ENCODE measurements around the gene RIOK1.
"Not testable (repeated sequence)": the region's sequence is repeated elsewhere in the genome, so short reads cannot be mapped to it uniquely, and the experiment has no call there.

Gene RIOK1

GRCh38 chr6:7442467-7442866 is 52.9 kb downstream of the RIOK1 start:
- no peak for DNase-seq

- no peak for DNase-seq
These were observed 55.5 kb downstream of the RIOK1 start for GRCh38 chr6:7445101-7445500.

GRCh38 chr6:7445885-7446461 is 56.4 kb downstream of the RIOK1 start:
- peak; percentile 49 for DNase-seq

- DNase-seq = peak; percentile 88
These were observed 57.2 kb downstream of the RIOK1 start for GRCh38 chr6:7446619-7447325.

DNA sequence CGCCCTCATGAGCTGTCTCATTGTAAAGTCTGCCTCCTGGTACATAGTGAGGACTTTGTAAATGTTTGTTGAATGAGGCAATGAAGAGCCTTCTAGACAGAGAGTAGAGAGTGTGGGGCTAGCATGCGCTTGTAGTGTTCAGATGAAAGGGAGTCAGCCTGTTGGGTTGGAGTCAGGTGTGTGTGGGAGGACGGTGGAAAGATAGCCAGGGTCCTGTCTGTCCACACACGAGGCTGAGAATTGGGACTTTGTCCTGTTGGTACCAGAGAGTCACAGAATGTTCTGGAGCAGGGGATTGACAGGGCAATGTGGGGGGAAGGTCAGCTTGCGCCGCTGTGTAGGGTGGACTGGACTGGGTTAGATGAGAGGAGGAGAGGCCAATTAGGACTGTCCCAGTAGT is 58.6 kb downstream of the RIOK1 start:
- no peak for DNase-seq

GRCh38 chr6:7449018-7449417 is 59.4 kb downstream of the RIOK1 start:
- DNase-seq = no peak

DNA sequence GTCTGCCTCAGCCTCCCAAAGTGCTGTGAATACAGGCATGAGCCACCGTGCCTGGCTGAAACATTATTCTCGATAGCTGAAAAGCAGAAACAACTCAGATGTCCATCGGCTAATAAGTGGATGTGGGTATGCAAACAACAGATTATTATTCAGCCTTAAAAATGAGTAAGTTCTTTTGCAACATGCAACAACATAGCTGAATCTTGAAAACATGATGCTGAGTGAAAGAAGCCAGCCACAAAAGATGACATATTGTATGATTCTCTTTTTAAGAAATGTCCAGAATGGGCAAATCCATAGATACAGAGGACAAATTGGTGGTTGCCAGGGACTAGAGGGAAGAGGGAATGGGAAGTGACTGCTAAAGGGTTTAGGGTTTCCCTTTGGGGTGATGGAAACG is 61.7 kb downstream of the RIOK1 start:
- no peak for DNase-seq

GRCh38 chr6:7452898-7453297 is 63.3 kb downstream of the RIOK1 start:
- DNase-seq = no peak

- DNase-seq = no peak
These were observed 65.2 kb downstream of the RIOK1 start for GRCh38 chr6:7454696-7455358.

- DNase-seq = not testable (repeated sequence)
These were observed 66.7 kb downstream of the RIOK1 start for GRCh38 chr6:7456302-7456701.

GRCh38 chr6:7461416-7461815 is 71.8 kb downstream of the RIOK1 start:
- DNase-seq = no peak

- DNase-seq = no peak
These were observed 74.2 kb downstream of the RIOK1 start for GRCh38 chr6:7463785-7464184.

- DNase-seq = no peak
These were observed 77.6 kb downstream of the RIOK1 start for GRCh38 chr6:7467007-7467897.
